VCaP (cell line): ENCODE results near the gene SYNE3.

ENCODE experiments used
- H3K27ac ChIP-seq: fragments of 450-650 bp; 2 replicates; pipeline ENCODE4 v1.5.1; 2017
- TF ChIP-seq, protein P1 (sequence below): fragments of 450-650 bp; conservative IDR thresholded peaks from 2 replicates; pipeline ENCODE4 v1.5.1; 2017; ENCODE audit warnings: mild to moderate bottlenecking, moderate library complexity

SYNE3 gene

DNA sequence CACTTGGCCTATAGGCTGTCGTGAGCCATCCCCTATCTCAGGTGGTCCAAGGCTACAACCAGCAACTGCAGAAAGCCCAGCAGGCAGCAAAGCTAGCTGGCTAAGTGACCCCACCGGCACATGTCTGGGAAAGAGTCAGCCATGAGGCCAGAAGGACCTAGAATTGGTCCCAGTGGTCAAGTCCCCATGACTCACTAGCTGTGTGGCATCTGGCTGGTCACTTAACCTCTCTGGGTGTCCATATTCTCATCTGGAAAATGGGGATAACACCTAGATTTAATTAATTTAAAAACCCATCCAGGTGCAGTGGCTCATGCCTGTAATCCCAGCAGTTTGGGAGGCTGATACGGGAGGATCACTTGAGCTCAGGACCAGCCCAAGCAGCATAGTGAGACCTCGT, 37.6 kb downstream of the SYNE3 start:
- TF ChIP-seq, protein P1, sequence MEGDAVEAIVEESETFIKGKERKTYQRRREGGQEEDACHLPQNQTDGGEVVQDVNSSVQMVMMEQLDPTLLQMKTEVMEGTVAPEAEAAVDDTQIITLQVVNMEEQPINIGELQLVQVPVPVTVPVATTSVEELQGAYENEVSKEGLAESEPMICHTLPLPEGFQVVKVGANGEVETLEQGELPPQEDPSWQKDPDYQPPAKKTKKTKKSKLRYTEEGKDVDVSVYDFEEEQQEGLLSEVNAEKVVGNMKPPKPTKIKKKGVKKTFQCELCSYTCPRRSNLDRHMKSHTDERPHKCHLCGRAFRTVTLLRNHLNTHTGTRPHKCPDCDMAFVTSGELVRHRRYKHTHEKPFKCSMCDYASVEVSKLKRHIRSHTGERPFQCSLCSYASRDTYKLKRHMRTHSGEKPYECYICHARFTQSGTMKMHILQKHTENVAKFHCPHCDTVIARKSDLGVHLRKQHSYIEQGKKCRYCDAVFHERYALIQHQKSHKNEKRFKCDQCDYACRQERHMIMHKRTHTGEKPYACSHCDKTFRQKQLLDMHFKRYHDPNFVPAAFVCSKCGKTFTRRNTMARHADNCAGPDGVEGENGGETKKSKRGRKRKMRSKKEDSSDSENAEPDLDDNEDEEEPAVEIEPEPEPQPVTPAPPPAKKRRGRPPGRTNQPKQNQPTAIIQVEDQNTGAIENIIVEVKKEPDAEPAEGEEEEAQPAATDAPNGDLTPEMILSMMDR: no peak
- no peak overlapping the region for H3K27ac ChIP-seq

DNA sequence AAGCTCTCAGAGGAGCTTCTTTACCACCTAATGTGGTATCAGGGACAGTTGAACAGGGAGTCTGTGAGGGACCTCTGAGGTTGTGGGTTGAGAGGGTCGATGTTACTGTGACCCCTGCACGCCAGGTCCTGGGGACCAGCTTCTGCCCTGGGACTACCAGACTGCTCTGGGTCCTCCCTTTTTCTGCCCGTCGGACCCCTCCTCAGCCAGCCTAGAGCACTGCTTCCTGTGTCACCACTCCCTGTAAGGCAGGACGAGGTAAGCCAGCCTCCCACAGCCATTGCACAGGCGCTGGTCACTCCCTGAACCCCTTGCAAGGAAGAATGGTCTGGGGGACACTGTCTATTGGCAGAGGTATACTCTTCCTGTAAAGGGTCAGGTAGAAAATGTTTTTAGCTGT, 38.1 kb downstream of the SYNE3 start:
- TF ChIP-seq, protein P1: no peak
- H3K27ac ChIP-seq: peak overlapping the region; percentile 72

GRCh38 chr14:95477411-95478269, 38.8 kb downstream of the SYNE3 start:
- TF ChIP-seq, protein P1: no peak
- peak overlapping the region; percentile 72 for H3K27ac ChIP-seq

DNA sequence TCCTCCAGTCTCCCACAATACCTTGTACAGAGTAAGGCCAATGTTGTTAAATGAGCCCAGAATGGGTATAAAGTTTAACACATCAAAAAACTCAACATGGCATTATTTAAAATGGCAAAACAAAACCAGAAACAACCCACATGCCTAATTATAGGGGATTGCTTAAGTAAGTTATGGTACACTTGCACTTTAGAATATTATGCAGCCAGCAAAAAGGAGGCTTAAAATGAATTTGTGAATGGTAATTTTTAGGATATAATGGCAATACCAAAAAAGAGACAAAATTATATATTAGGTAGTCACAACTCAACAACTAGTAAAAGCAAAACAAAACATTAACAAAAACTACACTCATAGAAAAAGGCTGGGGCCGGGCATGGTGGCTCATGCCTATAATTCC, 39.7 kb downstream of the SYNE3 start:
- peak overlapping the region; percentile 72 for H3K27ac ChIP-seq
- TF ChIP-seq, protein P1: no peak

- H3K27ac ChIP-seq: no peak overlapping the region; the same call in 1 of the 2 replicates
- TF ChIP-seq, protein P1: no peak
Measured at GRCh38 chr14:95475540-95476240, 40.8 kb downstream of the SYNE3 start.

DNA sequence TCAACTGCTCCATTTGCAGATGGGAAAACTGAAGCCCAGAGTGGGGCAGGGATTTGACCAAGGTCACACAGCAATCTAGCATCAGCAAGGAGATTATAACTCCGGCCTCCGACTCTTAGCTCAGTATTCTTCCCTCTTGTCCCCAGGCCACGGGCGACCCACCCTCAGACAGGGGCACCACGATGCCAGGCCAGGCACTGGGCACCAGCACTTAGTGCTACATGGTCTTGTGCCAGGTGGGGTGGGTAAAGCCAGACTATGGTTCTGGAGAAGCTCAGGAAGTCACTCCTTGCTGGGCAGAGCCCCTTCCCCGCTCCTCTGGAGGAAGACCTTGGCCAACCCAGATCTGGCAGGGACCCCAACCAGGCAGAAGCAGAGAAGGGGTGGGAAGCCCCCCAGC, 41.5 kb downstream of the SYNE3 start:
- H3K27ac ChIP-seq: no peak overlapping the region
- TF ChIP-seq, protein P1: no peak

DNA sequence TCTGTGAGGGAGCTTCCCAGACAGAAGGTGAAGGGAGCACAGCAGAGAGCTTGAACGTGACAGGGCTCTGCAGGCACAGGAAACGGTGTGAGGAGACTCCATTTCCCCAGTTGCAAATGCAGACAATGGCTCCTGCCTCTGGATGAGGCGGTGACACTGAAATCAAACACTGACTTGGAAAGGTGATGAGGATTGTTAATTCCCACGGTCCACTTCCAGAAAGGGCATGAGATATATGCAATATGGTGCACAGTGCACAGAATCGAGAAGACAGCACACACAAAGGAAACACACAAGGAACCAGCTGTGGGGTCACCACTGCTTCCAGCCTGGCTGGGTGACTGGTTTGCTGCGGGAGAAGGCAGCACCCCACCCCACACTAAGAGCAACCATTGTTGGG, 42.0 kb downstream of the SYNE3 start:
- TF ChIP-seq, protein P1: no peak

More for the DNA sequence above, 42.0 kb downstream of the SYNE3 start:
- no peak overlapping the region for H3K27ac ChIP-seq
